HG03520 (cell line): ENCODE results near the gene ACAP3.

Experiments
- ATAC-seq: cut with Tn5 transposase; IDR thresholded peaks from one replicate; pipeline ENCODE4 v1.9.1; 2021; ENCODE audit warnings: mild to moderate bottlenecking, moderate library complexity; ENCODE audit not compliant: unreplicated experiment

Gene ACAP3

GRCh38 chr1:1307923-1308755 lies at the start of gene ACAP3, which contains the start of gene PUSL1:
Gene ACAP3 (minus strand): TSS chr1:1307930. CDS start chr1:1307815, 115 bp downstream.
Gene PUSL1 (plus strand): TSS chr1:1308597. CDS start chr1:1308644, 47 bp downstream.
- peak; percentile 49 for ATAC-seq

GRCh38 chr1:1356796-1357401 lies 49.2 kb upstream of the ACAP3 start:
- no peak for ATAC-seq

- ATAC-seq = no peak
Observed at GRCh38 chr1:1356166-1356795, 48.6 kb upstream of the ACAP3 start.

- ATAC-seq = no peak
Observed at GRCh38 chr1:1355416-1355815, 47.7 kb upstream of the ACAP3 start.

DNA sequence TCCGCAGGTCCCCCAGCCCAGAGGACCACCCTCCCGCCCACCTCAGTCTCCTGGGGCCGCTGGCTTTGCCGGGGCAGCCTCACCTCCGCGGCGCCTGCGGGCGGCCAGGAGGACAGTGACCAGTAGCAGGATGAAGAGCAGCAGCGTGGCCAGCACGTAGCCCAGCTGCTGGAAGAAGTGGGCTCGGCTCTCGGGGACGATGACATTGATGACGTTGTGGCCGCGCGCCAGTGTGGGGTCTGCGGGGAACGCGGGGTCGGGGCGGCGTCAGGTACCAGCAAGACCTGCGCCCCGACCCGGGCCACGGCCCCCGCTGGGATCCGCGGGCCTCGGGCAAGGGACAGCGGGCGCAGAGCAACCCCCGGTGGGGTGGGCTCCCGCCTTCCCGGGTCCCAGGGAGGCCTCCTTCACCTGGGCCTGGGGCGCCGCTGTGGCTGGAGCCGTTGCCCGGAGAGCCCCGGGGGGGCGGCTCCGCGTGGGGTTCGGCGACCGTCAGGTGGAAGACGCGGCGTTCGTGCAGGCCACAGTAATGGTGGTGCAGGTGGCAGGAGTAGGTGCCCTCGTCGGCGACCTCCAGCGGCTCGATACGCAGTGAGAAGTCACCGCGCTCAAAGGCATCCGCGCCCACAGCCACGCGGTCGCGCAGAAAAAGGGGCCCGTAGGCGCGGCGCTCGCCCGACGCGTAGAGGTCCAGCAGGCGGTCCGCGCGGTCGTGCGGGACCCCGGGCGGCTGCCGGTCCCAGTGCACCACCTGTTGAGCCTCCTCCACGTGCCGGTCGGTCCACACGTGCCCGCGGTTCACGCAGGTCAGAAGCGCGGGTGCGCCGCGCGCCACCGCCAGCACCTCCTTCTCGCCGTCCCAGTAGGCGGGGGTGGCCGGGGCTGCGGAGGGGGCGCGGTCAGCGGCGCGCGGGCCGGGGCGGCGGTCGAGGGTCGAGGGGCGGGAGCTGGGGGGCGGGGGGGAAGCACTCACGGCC lies 46.8 kb upstream of the ACAP3 start:
- ATAC-seq = no peak

DNA sequence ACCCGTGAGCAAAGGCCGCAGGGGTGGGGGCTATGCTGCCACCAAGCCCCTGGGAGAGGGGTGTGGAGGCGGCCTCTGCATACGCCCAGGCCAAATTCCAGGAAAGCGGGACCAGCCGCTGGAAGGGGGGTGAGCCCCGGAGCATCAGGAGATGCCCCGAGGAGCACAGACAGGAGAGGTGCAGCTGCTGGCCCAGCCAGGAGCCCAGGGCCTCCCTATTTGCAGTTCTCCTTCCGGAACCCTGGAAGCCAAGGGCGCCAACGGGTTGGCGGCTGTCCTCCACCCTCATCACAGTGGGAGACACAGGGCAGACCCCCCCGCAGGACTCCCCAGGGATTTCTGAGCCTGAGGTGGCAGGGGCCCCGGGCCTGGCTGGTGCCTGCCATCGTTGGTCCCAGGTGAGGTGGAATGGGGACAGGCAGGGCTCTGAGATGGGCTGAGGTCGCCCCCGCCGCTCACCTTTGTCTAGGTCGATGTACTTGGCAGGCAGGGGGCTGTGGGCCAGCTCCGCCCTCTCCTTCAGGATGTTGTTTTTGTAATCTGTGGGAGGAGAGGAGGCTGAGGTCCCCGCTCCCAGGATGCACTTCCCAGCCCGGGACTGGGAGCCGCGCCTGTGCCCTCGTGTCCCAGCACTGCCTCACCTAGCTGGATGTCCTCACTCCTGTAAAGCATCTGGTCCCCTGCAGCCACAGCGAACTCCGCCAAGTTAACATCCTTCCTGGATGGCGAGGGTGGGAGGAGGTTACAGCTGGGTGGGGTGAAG lies 45.8 kb upstream of the ACAP3 start:
- no peak for ATAC-seq

DNA sequence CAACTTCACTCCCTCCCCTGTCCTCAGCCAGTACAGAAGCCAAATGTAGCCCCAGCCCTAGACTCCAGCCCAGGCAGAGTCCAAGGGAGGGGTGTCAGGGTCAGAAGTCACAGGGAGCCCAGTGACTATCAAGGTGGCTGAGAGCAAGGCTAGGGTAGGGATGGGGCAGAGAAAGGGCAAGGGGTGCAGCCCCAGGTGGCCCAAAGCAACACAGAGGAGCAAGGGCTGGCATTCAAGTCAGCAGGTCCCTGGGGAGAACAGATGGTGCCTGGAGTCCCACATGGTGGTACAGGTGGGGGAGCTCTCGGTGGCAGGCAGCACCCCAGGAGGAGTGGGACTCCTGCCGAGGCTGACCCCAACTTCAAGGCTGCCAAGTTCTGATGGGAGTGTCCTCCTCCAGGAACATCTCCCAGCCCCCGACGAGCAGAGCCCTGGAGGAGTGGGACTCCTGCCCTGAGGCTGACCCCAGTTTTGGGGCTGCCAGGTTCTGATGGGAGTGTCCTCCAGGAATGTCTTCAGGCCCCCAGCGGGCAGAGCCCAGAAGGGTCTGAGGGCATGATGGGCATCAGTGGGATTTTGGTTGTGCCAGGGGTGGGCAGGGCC lies 45.2 kb upstream of the ACAP3 start:
- ATAC-seq = no peak

- no peak for ATAC-seq
Observed at GRCh38 chr1:1351511-1352427, 44.0 kb upstream of the ACAP3 start.

- peak; percentile 63 for ATAC-seq
Observed at GRCh38 chr1:1349256-1350012, 41.7 kb upstream of the ACAP3 start, which contains the start of gene DVL1. Gene DVL1 (minus strand): TSS chr1:1349418. CDS start chr1:1349065, 353 bp downstream.

GRCh38 chr1:1348420-1349255 lies 40.9 kb upstream of the ACAP3 start:
- ATAC-seq = peak; percentile 10

GRCh38 chr1:1347663-1348419 lies 40.1 kb upstream of the ACAP3 start:
- ATAC-seq = no peak

GRCh38 chr1:1347026-1347595 lies 39.4 kb upstream of the ACAP3 start:
- no peak for ATAC-seq

- no peak for ATAC-seq
Observed at GRCh38 chr1:1346501-1346890, 38.8 kb upstream of the ACAP3 start.

DNA sequence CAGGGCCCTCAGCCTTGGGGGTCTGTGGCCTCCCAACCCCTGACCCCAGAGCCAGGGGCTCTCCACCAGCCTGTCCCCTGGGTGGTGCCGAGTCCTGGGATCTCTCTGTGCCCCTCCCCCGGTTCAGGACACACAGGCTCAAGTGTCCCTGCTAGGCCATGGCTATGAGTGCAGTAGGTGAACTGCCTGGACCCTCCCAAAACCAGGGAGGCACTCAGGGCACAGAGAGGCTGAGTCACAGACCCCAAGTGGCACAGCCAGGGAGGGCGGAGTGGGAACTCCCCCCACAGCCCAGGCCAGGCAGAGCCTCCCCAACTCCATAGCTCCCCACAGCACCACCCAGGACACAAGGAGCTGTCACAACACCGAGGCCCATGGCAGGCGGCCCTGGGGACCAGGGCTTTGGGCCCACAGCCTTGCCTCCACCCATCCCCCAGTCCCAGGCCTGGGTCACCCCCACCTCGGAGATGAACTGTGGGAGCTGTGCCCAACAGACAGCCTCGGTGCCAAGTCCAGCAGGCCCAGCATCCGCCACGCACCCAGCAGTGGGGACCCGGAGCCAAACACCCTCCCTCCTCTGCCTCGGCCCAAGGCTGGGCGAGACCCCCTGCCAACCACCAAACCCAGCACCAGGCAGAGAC lies 38.2 kb upstream of the ACAP3 start:
- no peak for ATAC-seq

- no peak for ATAC-seq
Observed at GRCh38 chr1:1345384-1345783, 37.7 kb upstream of the ACAP3 start.
